ENCODE results near the gene TMEM235.
"Not testable (repeated sequence)": the region's sequence is repeated elsewhere in the genome, so short reads cannot be mapped to it uniquely, and the experiment has no call there.

TMEM235 gene

DNA sequence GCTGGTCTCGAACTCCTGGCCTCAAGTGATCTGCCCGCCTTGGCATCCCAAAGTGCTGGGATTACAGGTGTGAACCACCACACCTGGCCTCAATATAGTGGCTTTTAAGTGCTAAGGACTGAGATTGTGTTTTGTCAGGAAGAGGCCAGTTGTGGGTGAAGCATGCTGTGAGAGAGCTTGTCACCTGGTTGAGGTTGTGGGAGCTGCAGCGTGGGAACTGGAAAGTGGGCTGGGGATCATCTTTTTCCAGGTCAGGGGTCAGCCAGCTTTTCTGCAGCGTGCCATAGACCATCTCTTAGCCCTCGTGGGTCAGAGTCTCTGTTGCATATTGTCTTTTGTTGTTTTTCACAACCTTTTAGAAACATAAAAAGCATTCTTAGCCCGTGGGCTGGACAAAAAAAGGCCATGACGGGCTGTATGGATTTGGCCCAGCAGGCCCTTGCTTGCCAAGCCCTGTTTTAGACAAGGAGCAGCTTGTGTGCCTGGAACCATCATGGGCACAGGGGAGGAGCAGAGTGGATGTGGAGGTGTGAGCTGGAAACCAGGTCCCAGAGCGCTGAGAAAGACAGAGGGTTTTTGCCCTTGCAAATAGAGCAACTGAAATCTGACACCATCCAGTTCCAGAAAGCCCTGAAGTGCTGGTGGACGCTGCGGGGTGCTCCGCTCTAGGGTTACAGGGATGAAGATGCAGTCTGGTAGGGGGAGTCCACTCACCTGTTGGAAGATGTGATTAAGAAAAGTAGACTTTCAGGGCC lies 11.9 kb upstream of the TMEM235 start:
- no peak for DNase-seq

DNA sequence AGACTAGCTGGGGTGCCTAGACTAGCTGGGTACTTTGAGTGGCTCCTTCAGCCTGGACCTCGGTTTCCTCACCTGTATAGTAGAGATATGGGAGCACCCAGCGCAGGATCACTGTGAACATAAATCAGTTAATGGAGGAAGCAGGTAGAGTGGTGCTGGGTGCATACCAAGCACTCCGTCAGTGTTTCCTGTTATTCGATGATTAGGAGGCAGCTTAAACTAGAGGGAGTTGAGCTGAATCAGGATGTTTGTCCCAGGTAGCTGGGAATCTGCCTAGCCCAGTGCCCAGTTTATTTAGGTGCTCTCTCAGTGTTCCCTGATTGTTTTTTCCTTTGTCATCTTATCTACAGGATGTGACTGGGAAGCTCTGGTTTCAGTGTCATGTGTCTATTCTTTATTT lies 8.4 kb upstream of the TMEM235 start:
- DNase-seq = no peak

DNA sequence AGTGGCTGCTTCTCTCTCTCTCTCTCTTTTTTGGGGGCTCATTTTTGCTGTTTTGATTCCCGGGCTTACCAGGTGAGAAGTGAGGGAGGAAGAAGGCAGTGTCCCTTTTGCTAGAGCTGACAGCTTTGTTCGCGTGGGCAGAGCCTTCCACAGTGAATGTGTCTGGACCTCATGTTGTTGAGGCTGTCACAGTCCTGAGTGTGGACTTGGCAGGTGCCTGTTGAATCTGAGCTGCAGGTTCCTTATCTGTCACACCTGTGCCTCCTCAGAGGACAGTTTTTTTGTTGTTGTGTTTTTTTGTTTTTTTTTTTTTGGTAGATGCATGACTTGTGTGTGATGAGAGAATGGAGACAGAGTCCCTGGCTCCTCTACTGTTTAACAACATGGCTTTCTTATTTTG lies 7.7 kb upstream of the TMEM235 start:
- no peak for DNase-seq

DNA sequence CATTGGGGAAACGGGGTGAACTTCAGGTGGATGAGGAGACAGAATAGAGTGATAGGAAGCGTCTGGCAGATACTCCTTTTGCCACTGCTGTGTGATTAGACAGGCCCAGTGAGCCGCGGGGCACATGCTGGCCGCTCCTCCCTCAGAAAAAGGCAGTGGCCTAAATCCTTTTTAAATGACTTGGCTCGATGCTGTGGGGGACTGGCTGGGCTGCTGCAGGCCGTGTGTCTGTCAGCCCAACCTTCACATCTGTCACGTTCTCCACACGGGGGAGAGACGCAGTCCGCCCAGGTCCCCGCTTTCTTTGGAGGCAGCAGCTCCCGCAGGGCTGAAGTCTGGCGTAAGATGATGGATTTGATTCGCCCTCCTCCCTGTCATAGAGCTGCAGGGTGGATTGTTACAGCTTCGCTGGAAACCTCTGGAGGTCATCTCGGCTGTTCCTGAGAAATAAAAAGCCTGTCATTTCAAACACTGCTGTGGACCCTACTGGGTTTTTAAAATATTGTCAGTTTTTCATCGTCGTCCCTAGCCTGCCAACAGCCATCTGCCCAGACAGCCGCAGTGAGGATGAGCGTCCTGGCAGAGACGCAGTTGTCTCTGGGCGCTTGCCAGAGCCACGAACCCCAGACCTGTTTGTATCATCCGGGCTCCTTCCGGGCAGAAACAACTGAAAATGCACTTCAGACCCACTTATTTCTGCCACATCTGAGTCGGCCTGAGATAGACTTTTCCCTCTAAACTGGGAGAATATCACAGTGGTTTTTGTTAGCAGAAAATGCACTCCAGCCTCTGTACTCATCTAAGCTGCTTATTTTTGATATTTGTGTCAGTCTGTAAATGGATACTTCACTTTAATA lies 7.0 kb upstream of the TMEM235 start:
- no peak for DNase-seq

DNA sequence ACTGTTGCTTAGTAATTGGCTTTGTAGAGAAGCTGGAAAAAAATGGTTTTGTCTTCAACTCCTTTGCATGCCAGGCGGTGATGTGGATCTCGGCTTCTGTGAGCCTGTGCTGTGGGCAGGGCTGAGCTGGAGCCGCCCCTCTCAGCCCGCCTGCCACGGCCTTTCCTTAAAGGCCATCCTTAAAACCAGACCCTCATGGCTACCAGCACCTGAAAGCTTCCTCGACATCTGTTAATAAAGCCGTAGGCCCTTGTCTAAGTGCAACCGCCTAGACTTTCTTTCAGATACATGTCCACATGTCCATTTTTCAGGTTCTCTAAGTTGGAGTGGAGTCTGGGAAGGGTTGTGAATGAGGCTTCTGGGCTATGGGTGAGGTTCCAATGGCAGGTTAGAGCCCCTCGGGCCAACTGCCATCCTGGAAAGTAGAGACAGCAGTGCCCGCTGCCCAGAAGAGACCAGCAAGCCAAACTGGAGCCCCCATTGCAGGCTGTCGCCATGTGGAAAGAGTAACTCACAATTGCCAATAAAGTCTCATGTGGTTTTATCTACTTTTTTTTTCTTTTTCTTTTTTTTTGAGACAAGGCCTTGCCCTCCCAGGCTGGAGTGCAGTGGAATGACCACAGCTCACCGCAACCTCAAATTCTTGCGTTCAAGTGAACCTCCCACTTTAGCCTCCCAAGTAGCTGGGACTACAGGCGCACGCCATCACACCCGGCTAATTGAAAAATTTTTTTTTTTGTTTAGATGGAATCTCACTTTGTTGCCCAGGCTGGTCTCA lies 6.2 kb upstream of the TMEM235 start:
- no peak for DNase-seq

DNA sequence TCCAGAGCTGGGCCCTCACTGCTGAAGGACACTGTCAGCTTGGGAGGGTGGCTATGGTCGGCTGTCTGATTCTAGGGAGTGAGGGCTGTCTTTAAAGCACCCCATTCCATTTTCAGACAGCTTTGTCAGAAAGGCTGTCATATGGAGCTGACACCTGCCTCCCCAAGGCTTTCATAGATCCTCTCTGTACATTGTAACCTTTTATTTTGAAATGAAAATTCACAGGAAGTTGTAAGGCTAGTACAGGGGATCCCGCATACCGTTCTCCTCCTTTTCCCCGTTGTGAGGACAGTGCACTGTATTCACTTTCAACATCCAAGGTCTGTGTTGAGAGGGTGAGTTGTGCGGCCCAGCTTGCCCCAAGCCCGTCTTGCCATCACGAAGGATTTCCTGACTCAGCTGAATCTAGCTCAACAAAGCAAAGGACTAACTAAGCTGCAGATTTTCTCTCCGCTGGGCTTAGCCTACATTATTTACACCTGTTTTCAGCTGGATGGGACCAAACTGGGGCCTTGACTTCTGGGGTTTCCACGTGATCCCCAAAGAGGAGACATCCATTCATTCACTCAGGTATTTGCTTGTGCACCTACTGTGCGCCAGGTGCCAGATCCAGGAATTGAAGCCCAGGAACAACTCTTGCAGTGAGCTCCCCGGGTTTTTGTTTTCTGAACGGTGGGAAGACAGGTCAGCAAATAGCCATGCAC lies 5.2 kb upstream of the TMEM235 start:
- DNase-seq = no peak

DNA sequence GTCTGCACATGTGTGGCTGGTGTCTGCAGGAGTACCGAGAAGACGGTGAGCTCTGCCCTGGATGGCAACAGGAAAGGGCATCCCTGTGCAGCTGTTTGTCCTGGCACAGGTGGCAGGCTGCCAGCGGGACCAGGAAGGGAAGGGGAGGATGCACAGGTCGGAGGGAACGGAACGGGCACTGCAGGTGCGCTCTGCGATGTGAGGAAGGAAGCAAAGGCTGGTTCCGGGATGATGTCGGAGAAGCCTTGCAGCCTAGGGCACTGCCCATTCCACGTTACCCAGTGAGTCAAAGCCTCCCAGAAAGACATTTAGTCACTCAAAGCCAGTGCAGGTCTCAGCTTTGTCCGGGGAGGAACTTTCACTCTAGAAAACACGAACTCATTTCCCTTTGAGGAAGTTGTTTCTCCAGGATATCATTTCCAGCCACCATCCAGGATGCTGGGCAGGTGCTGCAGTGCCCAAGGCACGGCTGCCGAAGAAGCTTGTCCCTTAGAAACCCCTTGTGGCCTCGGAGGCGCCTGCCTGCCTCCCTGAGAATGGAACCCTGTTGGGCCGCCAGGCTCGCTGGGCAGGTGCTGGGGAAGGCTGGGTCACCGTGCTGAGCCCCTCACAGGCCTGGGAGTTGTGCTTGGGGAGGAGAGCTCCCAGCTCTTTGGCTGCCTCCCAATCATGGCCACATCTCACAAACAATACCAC lies 4.5 kb upstream of the TMEM235 start:
- no peak for DNase-seq

DNA sequence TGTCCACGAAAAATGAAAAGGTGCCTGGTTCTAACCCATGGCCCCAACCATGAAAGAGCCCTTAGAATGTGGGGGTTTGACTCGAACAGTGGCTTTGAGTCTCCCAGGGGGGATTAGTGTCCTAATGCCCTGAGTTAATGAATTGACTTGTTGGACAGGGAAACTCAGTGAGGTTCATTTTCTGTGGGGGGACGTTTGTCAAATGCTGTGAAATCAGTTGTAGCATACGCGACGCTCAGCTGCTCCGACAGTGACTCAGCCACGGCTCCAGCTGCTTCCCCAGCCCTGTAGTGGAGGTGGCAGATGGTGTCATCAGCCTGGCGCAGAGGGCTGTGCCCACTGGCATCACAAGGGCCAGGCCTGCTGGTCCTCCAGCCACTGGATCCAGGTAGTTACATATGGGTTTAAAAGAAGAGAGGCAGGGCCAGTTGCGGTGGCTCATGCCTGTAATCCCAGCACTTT lies 3.9 kb upstream of the TMEM235 start:
- no peak for DNase-seq

DNA sequence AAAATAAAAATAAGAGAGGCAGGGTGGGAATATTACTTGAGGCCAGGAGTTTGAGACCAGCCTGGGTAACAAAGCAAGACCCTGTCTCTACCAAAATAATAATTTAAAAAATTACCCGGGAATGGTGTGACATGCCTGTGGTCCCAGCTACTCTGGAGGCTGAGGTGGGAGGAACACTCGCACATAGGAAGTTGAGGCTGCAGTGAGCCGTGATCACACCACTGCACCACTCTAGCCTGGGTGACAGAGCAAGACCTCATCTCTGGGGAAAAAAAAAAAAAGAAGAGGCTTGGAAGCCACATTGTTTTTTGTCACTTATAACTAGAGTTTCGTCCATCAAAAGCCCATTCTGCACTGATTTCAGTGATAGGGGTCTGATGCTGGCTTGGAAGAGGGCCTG lies 3.3 kb upstream of the TMEM235 start:
- no peak for DNase-seq

DNA sequence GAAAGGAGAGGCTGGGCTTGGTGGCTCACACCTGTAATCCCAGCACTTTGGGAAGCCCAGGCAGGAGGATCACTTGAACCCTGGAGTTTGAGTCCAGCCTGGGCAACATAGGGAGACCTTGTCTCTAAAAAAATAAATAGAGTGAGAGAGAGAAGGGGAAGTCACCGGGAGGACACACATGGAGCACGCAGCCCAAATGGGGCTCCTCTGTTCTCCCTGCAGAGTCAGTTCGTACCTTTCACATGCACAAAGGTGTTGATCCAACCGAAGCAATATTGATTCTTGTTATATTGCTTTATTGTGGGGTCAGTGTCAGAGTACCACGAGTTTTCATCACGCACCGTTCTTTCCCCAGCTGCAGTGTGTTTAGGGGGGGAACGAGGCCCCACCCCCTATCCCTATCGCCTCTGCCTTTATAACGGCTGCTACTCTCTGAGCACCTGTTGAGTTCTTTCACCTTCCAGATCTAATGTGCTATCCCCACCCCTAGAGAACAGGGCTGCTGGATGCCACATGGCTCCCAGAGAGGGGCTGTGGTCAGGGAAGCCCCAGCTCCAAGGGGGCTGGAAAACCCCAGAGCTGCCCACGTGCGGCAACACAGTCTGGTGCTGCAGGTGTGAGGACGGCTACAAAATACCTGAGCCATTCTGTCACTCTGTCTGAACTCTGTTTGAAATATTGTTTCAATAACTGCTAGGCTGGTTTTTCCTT lies 1.0 kb upstream of the TMEM235 start:
- DNase-seq = no peak

DNA sequence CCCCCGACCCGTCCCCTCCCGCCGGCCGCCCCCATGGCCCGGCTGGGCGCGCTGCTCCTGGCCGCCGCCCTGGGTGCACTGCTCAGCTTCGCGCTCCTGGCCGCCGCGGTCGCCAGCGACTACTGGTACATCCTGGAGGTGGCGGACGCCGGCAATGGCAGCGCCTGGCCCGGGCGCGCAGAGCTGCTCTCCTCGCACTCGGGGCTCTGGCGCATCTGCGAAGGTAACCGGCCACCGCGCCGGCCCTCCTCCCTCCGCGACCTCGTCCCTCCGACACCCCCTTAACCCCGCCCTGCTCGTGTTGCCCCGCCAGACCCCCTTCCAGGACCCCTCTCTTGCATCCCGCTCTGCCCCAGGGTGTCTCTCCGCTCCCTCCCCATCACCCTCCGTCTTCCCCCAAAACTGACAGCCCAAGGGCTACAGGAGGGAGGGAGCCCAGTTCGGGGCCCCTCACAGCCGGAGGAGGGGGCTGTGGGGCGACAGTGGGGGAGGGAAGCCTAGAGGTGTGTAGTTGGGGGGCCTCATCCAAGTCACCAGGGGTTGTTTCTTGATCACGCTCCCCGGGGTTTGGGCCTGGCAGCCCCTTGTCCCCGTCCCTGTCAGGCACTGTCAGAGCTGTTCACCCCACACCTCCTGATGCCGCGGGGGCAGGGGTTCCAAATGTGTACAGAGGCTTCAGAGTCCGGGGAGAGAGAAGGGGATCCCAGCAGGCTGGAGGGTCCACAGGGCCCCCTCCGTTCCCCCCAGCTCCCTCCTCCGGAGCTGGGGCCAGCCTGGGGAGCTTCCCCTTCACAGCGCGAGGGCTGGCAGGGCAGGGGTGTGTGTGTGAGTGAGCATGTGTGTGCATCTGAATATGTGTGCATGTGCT lies 794 bp downstream of the TMEM235 start:
- no peak for DNase-seq

DNA sequence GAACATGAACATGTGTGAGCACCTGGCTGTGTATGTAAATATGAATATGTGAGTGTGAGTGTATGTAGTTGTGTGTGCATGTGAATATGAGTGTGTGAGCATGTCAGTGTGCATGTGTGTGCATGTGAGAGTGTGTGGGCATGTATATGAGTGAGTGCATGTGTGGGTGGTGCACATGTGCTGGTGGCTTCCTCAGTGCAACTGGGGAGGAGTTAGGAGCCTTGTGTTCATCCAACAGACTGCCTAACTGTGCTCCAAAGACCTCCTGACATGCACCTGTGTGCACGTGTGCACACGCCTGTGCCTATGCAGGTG lies 1.4 kb downstream of the TMEM235 start:
- no peak for DNase-seq

DNA sequence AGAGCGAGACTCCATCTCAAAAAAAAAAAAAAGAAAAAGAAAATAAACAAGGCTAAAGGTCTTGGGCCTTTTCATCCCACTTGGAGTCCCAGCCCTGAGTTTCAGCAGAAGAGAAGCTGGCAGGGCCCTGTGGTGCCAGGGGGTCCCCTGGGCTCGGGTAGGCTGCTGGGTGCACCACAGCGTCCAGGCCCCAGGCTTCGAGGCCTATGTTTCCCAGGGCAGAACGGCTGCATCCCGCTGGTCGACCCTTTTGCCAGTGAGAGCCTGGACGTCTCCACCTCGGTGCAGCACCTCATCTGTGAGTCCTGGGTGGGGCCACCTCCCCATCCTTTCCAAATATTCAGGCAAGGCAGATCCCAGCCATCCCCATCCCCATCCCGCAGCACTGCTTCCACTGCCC lies 2.2 kb downstream of the TMEM235 start:
- DNase-seq = no peak

DNA sequence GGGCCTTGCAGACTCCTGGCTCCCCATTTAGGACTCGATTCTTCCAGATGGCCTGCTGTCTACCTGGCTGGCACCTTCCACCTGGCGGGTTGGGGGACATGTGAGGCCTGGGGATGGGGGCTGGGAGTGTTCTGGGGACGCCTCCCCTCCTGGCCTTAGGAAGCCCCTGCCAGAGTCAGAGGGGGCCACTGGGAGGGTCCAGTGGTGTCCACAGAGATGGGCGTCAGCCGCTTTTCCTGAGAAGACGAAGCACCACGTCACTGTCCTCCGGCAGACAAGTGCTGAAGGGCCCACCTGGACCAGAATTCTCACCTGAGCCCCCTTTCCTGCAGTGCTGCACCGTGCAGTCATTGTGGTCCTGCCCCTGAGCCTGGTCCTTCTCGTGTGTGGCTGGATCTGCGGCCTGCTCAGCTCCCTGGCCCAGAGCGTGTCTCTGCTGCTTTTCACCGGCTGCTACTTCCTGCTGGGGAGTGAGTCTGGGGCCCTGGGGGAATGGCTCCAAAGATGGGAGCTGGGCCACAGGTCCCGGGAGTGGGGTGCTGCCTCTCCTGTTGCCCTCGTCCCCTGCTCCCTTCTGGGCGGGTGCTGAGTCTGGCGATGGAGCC lies 2.9 kb downstream of the TMEM235 start:
- no peak for DNase-seq

DNA sequence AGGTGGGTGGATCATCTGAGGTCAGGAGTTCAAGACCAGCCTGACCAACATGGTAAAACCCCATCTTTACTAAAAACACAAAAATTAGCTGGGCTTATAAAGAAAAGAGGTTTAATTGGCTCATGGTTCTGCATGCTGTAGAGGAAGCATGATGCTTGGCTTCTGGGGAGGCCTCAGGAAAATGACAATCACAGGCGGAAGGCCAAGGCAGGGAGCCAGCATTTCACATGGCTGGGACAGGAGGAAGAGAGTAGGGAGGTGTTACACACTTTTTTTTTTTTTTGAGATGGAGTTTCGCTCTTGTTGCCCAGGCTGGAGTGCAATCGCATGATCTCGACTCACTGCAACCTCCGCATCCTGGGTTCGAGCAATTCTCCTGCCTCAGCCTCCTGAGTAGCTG lies 3.6 kb downstream of the TMEM235 start:
- DNase-seq = not testable (repeated sequence)

DNA sequence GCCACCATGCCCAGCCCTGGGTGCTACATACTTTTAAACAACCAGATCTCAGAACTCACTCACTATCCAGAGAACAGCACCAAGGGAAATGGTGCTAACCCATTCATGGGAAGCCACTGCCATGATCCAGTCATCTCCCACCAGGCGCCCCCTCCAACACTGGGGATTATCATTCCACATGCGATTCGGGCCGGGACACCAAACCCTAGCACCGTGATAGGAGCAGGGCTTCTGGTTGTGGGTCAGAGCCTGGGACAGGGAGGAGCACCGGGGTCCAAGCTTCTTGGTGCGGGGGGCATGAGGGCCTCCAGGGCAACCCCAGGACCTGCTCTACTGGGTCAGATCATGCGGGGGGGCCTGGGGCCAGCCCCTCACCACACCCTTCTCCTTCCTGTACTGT lies 4.5 kb downstream of the TMEM235 start:
- DNase-seq = no peak

DNA sequence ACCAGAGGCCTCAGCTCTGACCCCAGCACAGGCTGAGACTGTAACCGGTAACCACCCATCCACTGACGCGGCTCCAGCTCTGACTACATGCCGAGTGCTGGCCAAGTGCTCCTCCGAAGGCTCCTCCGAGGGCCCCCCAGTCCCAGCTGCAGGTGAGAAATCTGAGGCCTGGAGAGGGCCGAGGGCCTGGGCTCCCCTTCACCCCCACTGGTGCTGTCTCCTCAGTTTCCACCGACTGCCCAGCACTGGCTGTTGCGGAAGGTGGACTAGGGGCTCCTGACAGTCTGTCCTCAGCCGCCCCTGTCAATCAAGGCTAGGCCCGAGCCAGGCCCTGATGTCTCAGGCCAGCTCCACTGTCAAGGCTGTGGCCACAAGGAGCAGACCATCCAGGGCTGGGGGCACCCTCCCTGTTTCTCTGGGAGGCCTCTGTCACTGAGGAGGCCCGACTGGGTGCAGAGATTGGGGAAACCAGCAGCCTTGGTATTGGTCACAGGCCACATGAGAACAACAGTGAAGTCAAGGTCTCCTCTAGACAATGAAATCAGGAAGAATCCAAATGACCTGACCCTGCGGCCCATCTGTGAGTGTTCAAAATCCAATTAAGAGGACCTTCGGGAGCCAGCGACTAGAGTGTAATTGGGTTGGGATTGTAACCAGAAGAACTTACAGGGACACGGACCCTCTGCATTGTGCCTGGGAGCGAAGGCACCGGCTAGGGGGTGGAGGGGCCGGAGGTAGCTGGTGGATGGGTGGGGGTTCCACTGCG lies 5.1 kb downstream of the TMEM235 start:
- no peak for DNase-seq

DNA sequence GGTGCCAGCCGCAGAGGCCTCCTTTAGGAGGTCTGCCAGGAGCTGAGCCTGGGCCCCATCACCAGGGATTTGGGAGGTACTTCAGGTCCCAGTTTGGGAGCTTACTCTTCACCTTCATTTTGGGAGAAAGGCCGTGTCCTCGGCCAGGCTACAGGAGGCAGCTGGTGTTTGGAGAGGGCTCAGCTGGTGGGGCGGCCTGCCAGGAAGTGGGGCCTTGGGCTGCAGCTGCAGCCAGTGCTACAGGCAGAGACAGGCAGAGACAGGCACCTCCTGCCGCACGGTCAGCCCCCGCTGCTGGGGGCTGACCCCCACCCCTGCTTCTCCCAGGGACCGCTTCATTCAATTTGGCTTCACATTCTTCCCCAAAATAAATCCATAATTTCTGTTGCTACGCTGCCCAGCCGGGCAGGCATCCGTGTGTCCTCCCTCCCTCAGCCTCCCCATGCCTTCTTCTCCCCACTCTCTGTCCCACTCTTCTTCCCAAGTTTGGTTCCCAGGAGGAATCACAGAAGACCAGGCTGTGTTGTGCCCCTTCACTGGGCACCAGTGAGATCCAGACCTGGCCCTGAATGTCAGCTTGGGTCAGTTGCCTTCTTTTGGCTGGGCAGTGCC lies 6.1 kb downstream of the TMEM235 start:
- no peak for DNase-seq
